Measurements from ENCODE around the gene TMEM255A.
A peak's percentile ranks its signal among the peaks of the same experiment; 100 is the strongest.

The TMEM255A gene

DNA sequence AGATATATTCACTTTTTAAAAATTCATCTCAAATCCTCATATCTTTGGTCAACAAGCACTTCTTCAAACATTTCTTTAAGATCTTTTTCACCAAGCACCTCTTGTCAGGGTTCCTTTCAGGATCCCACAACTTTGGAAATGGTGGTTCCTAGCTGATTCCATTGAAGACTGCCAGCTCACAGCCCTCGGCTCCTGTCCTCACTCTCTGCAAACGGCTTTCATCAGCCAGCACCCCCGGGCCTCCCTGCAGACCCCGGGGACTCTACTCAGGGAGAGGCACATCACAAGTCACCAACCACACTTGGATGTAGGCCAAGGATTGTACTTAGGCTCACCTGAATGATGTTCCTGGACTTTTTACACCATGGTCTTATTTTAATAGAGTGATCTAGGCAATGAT lies 40.7 kb downstream of the TMEM255A start:
- no peaks in the 10 kb centered on the region for H3K9me3 Mint-ChIP-seq
- peaks cover 4% of the 10 kb centered on the region for H3K27me3 Mint-ChIP-seq (ENCODE audit: low read depth)
- no peak for DNase-seq (ENCODE audit: low spot score)
- H3K27ac Mint-ChIP-seq, result no peak overlapping the region
- H3K4me3 Mint-ChIP-seq, result no peak overlapping the region
- peaks cover 3% of the 10 kb centered on the region for H3K4me1 Mint-ChIP-seq (ENCODE audit: low read depth)
- no peaks in the 10 kb centered on the region for H3K36me3 Mint-ChIP-seq (ENCODE audit: low read depth)

DNA sequence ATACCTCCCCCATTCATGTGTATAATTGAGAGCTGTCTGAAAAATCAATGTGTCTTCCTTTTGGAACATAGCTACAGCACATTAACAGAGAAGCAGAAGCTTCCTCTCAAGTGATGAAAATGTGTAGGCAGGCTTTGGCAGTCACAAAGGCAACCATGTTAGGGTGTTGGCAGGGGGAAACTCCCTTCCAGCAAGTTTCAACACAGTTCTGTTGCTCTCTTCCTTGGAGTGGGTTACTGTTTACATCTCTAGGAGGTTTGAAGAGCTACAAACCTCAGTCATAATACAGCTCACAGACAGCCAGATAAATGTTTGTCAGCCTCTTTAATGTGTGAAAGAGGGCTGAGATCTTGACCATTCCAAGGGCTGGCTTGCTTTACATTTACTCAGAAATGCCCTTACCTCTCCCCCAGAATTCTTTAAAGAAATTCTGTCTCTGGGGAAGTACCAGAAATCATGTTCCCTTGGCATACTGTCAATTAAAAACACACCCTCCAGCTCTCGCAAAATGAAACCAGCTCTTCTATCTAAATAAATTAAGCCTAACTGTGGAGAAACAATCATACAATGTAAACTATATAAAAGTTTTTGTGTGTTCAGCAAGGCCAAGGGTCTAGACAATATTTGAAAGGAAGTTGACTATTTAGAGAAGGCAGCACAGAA lies 41.8 kb downstream of the TMEM255A start:
- no peak for DNase-seq (ENCODE audit: low spot score)
- Mint-ChIP-seq H3K9me3 (no peaks in the 10 kb centered on the region), H3K4me1 (ENCODE audit: low read depth) (peaks cover 3% of the 10 kb centered on the region), H3K36me3 (ENCODE audit: low read depth) (no peaks in the 10 kb centered on the region), H3K27ac (no peak overlapping the region), H3K4me3 (no peak overlapping the region), H3K27me3 (ENCODE audit: low read depth) (no peaks in the 10 kb centered on the region)

DNA sequence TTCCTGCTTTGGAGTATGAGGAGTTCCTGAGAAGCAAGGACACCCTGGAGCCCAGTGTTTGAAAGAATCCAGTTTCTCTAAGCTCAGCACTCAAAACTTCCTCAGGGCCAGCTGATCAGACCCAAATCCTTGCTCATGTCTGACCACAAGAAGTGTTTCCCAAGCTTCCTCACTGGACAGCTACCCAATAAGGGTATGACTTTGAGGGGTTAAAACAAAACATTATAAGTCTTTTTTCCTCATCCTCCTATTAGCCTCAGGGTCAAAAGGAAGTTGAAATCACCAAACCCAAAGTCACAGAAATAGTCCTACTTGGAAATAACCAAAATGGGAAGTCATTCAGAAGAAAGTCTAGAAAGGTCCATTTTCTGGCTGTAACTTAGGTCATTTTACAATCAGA lies 46.9 kb downstream of the TMEM255A start:
- Mint-ChIP-seq H3K27me3 (ENCODE audit: low read depth) (no peaks in the 10 kb centered on the region), H3K4me3 (no peak overlapping the region), H3K4me1 (ENCODE audit: low read depth) (no peaks in the 10 kb centered on the region), H3K36me3 (ENCODE audit: low read depth) (no peaks in the 10 kb centered on the region), H3K27ac (no peak overlapping the region), H3K9me3 (no peaks in the 10 kb centered on the region)
- no peak for DNase-seq (ENCODE audit: low spot score)

- DNase-seq (ENCODE audit: low spot score), result no peak
- Mint-ChIP-seq H3K27ac (no peak overlapping the region), H3K9me3 (no peaks in the 10 kb centered on the region), H3K4me1 (ENCODE audit: low read depth) (no peaks in the 10 kb centered on the region), H3K36me3 (ENCODE audit: low read depth) (no peaks in the 10 kb centered on the region), H3K27me3 (ENCODE audit: low read depth) (no peaks in the 10 kb centered on the region), H3K4me3 (no peak overlapping the region)
These were observed 48.2 kb downstream of the TMEM255A start for GRCh38 chrX:120262859-120263708.

DNA sequence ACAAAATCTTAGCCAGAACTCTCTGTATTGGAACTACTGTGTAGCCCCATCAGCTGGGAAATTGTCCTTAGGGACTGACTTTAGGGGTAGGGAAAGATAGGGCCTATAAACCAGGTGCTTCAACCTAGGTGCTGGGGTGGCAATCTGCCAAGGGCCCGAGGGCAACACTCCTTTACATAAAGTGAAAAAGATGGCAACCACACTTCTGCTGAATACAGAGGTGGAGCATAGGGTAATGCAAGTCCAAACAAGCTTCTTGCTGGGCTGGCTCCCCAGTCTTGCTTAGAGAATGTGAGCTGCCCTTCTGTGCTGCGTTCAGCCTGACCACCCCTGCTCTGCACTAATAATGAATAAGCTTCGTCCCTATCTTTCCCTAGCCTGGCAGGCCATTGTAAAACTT lies 50.9 kb downstream of the TMEM255A start:
- no peak overlapping the region for H3K4me3 Mint-ChIP-seq
- H3K27ac Mint-ChIP-seq, result no peak overlapping the region
- peaks cover 1% of the 10 kb centered on the region for H3K4me1 Mint-ChIP-seq (ENCODE audit: low read depth)
- no peak for DNase-seq (ENCODE audit: low spot score)
- no peaks in the 10 kb centered on the region for H3K27me3 Mint-ChIP-seq (ENCODE audit: low read depth)
- no peaks in the 10 kb centered on the region for H3K9me3 Mint-ChIP-seq
- peaks cover 9% of the 10 kb centered on the region for H3K36me3 Mint-ChIP-seq (ENCODE audit: low read depth)

DNA sequence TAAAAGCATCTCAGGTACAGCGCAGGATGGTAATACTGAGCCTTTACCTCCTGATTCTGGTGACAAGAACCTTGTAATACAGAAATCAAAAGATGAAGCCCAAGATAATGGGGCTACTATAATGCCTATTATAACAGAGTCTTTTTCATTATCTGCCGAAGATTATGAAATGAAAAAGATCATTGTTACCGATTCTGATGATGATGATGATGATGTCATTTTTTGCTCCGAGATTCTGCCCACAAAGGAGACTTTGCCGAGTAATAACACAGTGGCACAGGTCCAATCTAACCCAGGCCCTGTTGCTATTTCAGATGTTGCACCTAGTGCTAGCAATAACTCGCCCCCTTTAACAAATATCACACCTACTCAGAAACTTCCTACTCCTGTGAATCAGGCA lies 57.5 kb downstream of the TMEM255A start:
- Mint-ChIP-seq H3K9me3 (no peaks in the 10 kb centered on the region), H3K4me1 (ENCODE audit: low read depth) (peaks cover 11% of the 10 kb centered on the region), H3K4me3 (no peak overlapping the region), H3K27ac (no peak overlapping the region), H3K36me3 (ENCODE audit: low read depth) (peaks cover 31% of the 10 kb centered on the region), H3K27me3 (ENCODE audit: low read depth) (no peaks in the 10 kb centered on the region)
- DNase-seq (ENCODE audit: low spot score), result no peak

- peak; percentile 7 for DNase-seq (ENCODE audit: low spot score)
- H3K4me1 Mint-ChIP-seq (ENCODE audit: low read depth), result peaks cover 11% of the 10 kb centered on the region
- H3K27ac Mint-ChIP-seq, result peak overlapping the region; percentile 96
- peaks cover 2% of the 10 kb centered on the region for H3K27me3 Mint-ChIP-seq (ENCODE audit: low read depth)
- peak overlapping the region; percentile 94 for H3K4me3 Mint-ChIP-seq
- H3K36me3 Mint-ChIP-seq (ENCODE audit: low read depth), result peaks cover 26% of the 10 kb centered on the region
- H3K9me3 Mint-ChIP-seq, result no peaks in the 10 kb centered on the region
These were observed 59.7 kb downstream of the TMEM255A start for GRCh38 chrX:120251471-120252011.

- Mint-ChIP-seq H3K4me3 (peak within 1 kb of the TSS; percentile 94), H3K36me3 (ENCODE audit: low read depth) (peaks cover 25% of the 10 kb centered on the region), H3K27ac (peak within 1 kb of the TSS; percentile 96), H3K27me3 (ENCODE audit: low read depth) (peaks cover 4% of the 10 kb centered on the region), H3K4me1 (ENCODE audit: low read depth) (peaks cover 10% of the 10 kb centered on the region), H3K9me3 (no peaks in the 10 kb centered on the region)
- DNase-seq (ENCODE audit: low spot score), result peak; percentile 83
These were observed 60.6 kb downstream of the TMEM255A start, which contains the start of gene ZBTB33 for GRCh38 chrX:120250522-120251271. Gene ZBTB33 (plus strand): TSS chrX:120250812. CDS start chrX:120253416, 2,604 bp downstream.

- Mint-ChIP-seq H3K4me3 (peak overlapping the region; percentile 98), H3K36me3 (ENCODE audit: low read depth) (peaks cover 1% of the 10 kb centered on the region), H3K4me1 (ENCODE audit: low read depth) (peaks cover 12% of the 10 kb centered on the region), H3K9me3 (no peaks in the 10 kb centered on the region), H3K27me3 (ENCODE audit: low read depth) (peaks cover 9% of the 10 kb centered on the region), H3K27ac (peak overlapping the region; percentile 76)
- DNase-seq (ENCODE audit: low spot score), result peak; percentile 39
These were observed 66.3 kb downstream of the TMEM255A start for GRCh38 chrX:120244735-120245498.

GRCh38 chrX:120244395-120244734 lies 66.9 kb downstream of the TMEM255A start:
- DNase-seq (ENCODE audit: low spot score), result no peak
- peak overlapping the region; percentile 98 for H3K4me3 Mint-ChIP-seq
- H3K27ac Mint-ChIP-seq, result peak overlapping the region; percentile 76
- H3K4me1 Mint-ChIP-seq (ENCODE audit: low read depth), result peaks cover 11% of the 10 kb centered on the region
- H3K9me3 Mint-ChIP-seq, result no peaks in the 10 kb centered on the region
- H3K36me3 Mint-ChIP-seq (ENCODE audit: low read depth), result peaks cover 1% of the 10 kb centered on the region
- peaks cover 9% of the 10 kb centered on the region for H3K27me3 Mint-ChIP-seq (ENCODE audit: low read depth)

DNA sequence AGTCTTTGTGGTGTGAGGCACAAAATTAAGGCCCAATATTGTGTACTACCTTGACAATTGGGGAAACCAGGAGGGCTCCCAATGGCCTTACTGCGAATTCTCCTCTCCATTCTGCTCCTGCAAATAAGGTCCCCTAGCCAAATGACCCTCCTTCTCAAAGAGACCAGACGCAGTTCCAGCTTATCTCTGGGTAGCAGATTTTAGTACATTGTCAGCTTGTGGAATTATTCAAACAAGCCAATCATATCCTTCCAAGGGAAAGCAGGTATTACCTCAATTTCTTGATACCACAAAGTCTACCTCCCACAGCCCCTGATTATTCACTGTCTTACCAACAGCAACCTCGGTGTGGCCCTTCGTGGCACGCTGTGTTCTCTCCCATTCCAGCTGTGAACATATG lies 68.4 kb downstream of the TMEM255A start:
- no peak overlapping the region for H3K4me3 Mint-ChIP-seq
- no peaks in the 10 kb centered on the region for H3K9me3 Mint-ChIP-seq
- H3K27me3 Mint-ChIP-seq (ENCODE audit: low read depth), result peaks cover 9% of the 10 kb centered on the region
- peaks cover 1% of the 10 kb centered on the region for H3K36me3 Mint-ChIP-seq (ENCODE audit: low read depth)
- DNase-seq (ENCODE audit: low spot score), result no peak
- peaks cover 11% of the 10 kb centered on the region for H3K4me1 Mint-ChIP-seq (ENCODE audit: low read depth)
- no peak overlapping the region for H3K27ac Mint-ChIP-seq

GRCh38 chrX:120238933-120239332 lies 72.3 kb downstream of the TMEM255A start:
- no peak overlapping the region for H3K27ac Mint-ChIP-seq
- no peaks in the 10 kb centered on the region for H3K36me3 Mint-ChIP-seq (ENCODE audit: low read depth)
- H3K4me1 Mint-ChIP-seq (ENCODE audit: low read depth), result peaks cover 3% of the 10 kb centered on the region
- no peaks in the 10 kb centered on the region for H3K9me3 Mint-ChIP-seq
- no peak overlapping the region for H3K4me3 Mint-ChIP-seq
- DNase-seq (ENCODE audit: low spot score), result no peak
- H3K27me3 Mint-ChIP-seq (ENCODE audit: low read depth), result peaks cover under 1% of the 10 kb centered on the region

DNA sequence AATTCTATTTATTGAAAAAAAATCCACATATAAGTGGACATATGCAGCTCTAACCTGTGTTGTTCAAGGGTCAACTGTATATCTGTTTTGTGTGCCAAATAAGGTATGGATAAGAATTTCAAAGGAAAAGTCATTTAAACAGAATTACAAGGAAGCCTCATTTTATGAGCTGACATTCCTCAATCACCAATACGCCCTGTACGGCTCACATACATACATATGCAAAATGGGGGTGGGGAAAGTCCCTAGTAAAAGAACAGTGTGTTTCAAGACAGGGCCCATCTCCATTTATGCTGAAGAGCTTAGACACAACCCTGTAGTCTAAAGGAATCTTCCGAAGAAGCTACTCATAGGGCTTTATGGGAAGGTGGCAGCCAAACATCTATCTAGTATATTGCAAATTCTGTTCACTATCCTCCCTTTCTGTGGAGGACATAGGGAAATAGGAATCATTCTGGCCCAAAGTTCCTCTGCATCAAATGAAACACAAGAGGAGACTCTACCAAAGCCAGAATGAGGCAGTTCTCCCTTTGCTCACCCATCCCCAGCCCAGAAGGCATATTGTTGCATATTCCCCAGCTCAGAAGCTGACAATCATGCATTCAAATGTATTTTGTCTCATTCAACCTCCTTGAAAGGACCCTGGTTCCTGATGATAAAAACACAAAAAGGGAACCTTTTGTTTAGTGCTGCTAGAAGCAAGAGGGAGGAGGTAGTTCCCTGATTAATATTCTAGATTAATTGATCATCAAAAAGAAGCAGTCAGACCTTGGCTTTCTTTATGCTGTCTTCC lies 74.4 kb downstream of the TMEM255A start:
- Mint-ChIP-seq H3K4me3 (no peak overlapping the region), H3K4me1 (ENCODE audit: low read depth) (no peaks in the 10 kb centered on the region), H3K36me3 (ENCODE audit: low read depth) (no peaks in the 10 kb centered on the region), H3K27me3 (ENCODE audit: low read depth) (no peaks in the 10 kb centered on the region), H3K9me3 (no peaks in the 10 kb centered on the region), H3K27ac (no peak overlapping the region)
- DNase-seq (ENCODE audit: low spot score), result no peak

Data from T-helper 2 cell treated with Interferon-gamma antibody and Interleukin-4, amounts not matched to agents 5 μg/mL and 100 μg/mL, for 36 hours (primary cell).